GM19467 (cell line): ENCODE data around the gene PIGR.

Source experiments
- ATAC-seq: cut with Tn5 transposase; IDR thresholded peaks from one replicate; pipeline ENCODE4 v1.9.1; 2021; ENCODE audit warnings: mild to moderate bottlenecking, moderate library complexity; ENCODE audit not compliant: unreplicated experiment

The PIGR gene

GRCh38 chr1:206960676-206961386, 14.6 kb upstream of the PIGR start:
- no peak for ATAC-seq

GRCh38 chr1:206958144-206958543, 11.9 kb upstream of the PIGR start:
- ATAC-seq = no peak

GRCh38 chr1:206957639-206958038, 11.4 kb upstream of the PIGR start:
- ATAC-seq = no peak

- ATAC-seq = no peak
These were observed 9.5 kb upstream of the PIGR start for GRCh38 chr1:206955476-206956451.

- ATAC-seq = no peak
These were observed 8.4 kb upstream of the PIGR start for GRCh38 chr1:206954459-206955342.

GRCh38 chr1:206953626-206954025, 7.4 kb upstream of the PIGR start:
- ATAC-seq = no peak

GRCh38 chr1:206953126-206953525, 6.9 kb upstream of the PIGR start:
- no peak for ATAC-seq

- no peak for ATAC-seq
These were observed 5.9 kb upstream of the PIGR start for GRCh38 chr1:206952171-206952570.

GRCh38 chr1:206951318-206952100, 5.2 kb upstream of the PIGR start:
- ATAC-seq = no peak

GRCh38 chr1:206949641-206950040, 3.4 kb upstream of the PIGR start:
- ATAC-seq = no peak

- ATAC-seq = no peak
These were observed 2.9 kb upstream of the PIGR start for GRCh38 chr1:206949208-206949607.

GRCh38 chr1:206947255-206947654, 989 bp upstream of the PIGR start:
- ATAC-seq = no peak

- ATAC-seq = no peak
These were observed 487 bp downstream of the PIGR start for GRCh38 chr1:206945779-206946178.

- ATAC-seq = no peak
These were observed 1.6 kb downstream of the PIGR start for GRCh38 chr1:206944703-206945102.

- ATAC-seq = no peak
These were observed 4.4 kb downstream of the PIGR start for GRCh38 chr1:206941766-206942418.

GRCh38 chr1:206940588-206940936, 5.7 kb downstream of the PIGR start:
- ATAC-seq = no peak

GRCh38 chr1:206939841-206940587, 6.3 kb downstream of the PIGR start:
- ATAC-seq = no peak

- no peak for ATAC-seq
These were observed 7.1 kb downstream of the PIGR start for GRCh38 chr1:206939131-206939530.

GRCh38 chr1:206937425-206937824, 8.8 kb downstream of the PIGR start:
- ATAC-seq = no peak
